Muscle of back (tissue), 11 donors: ENCODE measurements around the gene ARHGAP33. TPM values are rescaled to one million over a fixed set of nuclear protein-coding genes. Genes with fewer than 3 reads are reported as not detected.
"Not testable (repeated sequence)": the region's sequence is repeated elsewhere in the genome, so short reads cannot be mapped to it uniquely, and the experiment has no call there.

ENCODE experiments used
- DNase-seq, 3 donors: peaks; one replicate each; pipeline versions ENCODE4 v3.0.0 to v3.0.0-alpha.2; 2013
- polyA plus RNA-seq, 10 donors: library from polyadenylated mRNA; unstranded; fragments of 120-200 nt; gene quantifications; one replicate each; pipeline ENCODE4 v1.2.1, GENCODE V29; 2013; ENCODE audit not compliant: insufficient read length in 10 of 10

The ARHGAP33 gene
- polyA plus RNA-seq, 10 donors = 7.1 to 24.1 (median 14.5) TPM

DNA sequence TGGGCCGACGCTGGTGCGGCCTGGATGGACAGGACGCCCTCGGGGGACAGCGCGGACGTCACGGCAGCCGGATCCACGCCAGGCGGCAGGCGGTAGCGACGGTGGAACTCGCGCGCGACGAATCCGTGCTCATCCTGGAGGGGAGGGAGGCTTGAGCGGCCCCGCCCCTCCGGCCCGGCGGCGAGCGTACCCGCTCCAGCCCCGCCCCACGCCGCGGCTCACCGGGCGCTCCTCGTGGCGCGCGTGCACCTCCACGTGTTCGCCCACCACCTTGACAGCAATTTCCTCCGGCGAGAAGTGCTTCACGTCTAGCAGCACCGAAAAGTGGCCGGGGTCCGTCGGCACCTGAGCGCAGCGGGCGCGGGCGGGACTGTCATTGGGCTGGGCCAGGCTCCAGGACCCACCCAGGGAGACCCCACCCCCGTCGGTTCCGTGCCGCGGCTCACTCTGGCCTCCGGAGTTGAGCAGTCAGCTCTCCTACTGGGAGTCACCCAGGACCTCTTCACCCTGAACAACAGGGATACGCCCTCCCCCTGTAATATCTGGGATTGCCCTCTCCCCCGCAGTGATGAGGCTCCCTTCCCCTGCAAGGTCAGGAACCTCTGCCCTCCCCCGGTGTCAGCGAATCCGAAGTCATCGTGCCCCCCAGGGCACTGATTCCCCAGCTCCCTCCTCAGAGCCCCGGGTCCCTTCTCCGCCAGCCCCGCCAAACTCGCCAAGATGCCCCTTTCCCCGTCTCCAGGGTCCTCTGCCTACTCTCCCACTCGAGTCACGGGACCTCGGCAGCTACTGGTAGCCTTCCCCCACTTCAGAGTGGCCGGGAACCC is 19.6 kb upstream of the ARHGAP33 start:
- peak; percentile 66 to 94 (median 87) for DNase-seq

DNA sequence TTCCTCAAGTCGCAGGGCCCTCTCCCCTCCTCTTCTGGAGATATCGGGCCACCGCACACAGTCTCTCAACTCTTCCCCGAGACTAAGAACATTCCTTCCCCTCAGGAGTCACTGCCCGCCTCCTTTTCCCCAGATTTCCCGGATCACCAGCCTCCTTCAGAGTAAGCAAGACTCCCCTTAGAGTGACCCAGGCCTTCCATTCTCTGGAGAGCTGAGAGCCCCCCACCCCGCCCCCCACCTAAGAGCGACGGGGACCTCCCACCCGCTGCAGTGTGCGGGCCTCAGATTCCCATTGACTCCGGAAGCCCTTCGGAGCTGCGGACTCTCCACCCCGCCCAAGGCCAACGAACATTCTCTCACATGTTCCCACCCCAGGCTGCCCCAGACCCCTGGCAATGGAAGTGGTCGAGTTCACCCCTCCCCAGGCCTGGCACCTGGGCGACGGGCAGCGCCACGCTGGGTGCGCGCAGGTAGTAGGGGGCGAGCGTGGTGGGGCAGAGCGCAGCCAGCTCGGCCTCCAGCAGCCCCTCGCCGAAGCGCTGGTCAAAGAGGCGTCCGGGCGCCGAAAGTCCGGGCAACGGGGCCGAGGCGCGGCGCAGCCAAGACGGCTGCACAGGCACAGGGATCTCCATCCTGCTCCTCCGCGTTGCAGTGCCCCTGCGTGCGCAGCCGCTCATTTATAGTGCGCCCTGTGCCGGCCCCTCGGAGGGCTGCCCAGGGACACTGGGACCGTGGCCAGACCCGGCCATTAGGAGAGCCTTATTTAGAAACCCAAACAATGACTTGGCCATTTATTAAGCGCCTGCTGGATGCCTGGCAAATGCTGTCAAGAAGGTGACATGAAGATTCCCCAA is 18.8 kb upstream of the ARHGAP33 start, which contains the start of gene HSPB6:
TSS of gene HSPB6 (minus strand) at position 653 of the 854 bp plus-strand sequence. CDS start at position 632, 21 bp downstream.
- peak in 1 of 3 donors; percentile 84 for DNase-seq

DNA sequence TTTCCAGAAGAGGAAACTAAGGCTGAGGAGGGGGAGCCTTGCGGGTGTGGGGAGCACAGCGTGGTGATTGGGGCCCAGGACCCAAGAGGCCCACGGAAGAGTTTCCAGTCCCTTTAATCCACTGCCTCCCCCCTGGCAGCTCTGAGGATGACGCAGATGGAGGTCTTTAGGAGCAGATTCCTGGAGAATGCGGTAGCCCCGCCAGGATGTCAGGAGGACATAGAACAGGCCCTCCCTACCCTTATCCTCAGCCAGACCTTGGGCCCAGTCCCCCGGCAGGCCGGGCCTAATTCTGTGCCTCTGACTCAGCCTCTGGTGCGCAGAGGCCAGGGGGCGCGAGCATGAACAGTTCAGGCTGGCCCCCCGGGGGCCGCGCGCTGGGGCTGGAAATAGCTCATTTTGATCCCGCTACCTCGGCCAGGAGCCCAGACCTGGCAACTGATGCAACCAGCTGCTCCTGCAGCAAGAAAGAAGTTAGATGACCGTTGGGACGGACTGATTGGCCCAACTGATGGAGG is 18.1 kb upstream of the ARHGAP33 start:
- DNase-seq = peak; percentile 96 to 98 (median 97)

DNA sequence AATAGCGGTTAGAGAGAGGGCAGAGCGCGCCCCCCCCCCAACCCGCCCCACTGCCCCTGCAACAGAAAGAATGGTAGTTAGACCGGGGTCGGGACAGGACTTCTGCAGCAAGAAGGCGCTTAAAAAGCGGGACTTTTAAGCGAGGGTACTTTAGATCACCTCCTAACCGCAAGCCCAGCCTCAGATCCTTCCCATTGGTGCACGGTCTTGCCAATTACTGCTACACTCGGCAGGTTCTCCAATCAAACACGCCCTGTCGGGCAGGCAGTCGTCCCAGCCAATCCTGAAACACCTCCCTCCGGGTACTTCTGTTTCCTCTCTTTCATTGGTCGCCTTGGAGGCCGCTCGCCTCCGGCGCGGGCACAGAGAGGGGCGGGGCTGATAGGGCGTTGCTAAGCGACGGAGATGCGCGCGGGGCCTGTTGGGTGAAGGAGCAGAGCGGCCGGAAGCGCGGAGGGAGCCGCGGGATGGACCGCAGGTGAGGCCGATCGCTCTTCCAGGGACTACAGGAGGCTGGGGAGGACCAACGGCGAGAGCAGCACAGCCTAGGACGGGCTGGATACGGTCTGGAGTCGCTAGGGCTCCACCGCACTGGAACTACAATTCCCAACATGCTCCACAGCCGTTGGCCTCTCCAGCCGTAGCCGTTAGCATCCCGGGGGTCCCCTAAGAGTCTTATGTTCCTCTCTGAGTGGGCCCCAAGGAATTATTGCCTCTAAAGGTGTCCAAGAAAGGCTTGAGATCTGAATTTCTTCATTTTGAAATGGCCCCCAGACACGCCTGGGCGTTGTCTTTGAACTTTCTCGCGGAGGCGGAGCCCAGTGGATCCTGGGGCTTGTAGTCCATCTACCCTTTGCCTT is 17.4 kb upstream of the ARHGAP33 start, which contains the start of gene PROSER3:
TSS of gene PROSER3 (plus strand) at position 428 of the 860 bp plus-strand sequence. CDS start at position 468, 40 bp downstream.
- peak; percentile 99 to 100 (median 99) for DNase-seq

DNA sequence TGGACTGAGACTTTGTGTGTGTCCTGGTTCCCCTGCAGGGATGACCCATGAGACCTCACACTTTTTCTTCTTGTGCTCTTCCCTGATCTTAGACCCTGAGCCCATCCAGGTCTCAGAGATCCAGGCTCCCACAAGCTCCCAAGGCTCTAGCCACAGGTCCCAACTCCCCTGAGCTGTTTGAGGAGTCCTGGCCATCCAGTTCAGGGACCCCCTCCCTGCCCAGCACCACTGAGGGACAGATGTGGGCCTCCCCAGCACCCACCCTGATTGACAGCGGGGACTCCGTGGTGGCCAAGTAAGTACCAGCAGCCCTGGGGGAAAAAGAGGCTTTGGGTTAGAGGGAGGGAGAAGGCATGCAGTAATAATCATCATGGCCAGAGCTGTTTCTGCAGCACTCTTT is 15.7 kb upstream of the ARHGAP33 start:
- no peak for DNase-seq

DNA sequence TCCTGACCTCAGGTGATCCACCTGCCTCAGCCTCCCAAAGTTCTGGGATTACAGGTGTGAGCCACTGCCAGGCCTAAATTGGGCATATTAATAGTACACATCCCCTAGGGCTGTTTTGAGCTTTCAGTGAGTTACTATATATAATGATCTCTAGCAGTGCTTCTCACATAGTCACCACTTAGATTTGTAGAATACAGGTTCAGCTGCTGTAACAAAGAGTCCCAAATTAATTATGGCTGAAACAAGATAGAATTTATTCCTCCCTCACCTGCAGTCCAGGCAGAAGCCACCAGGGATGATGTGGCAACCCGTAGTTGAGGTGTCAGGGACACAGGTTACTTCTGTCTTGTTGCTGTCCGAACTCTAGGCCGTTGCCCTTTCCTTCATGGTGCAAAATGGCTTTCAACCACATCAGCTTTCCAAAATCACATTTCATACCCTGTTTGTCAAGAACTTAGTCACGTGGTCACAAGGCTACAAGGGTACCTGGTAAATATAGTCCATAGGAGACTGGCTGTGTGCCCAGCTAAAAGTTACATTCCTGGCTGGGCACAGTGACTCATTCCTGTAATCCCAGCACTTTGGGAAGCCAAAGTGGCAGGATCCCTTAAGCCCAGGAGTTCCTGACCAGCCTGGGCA is 14.5 kb upstream of the ARHGAP33 start:
- DNase-seq = no peak

DNA sequence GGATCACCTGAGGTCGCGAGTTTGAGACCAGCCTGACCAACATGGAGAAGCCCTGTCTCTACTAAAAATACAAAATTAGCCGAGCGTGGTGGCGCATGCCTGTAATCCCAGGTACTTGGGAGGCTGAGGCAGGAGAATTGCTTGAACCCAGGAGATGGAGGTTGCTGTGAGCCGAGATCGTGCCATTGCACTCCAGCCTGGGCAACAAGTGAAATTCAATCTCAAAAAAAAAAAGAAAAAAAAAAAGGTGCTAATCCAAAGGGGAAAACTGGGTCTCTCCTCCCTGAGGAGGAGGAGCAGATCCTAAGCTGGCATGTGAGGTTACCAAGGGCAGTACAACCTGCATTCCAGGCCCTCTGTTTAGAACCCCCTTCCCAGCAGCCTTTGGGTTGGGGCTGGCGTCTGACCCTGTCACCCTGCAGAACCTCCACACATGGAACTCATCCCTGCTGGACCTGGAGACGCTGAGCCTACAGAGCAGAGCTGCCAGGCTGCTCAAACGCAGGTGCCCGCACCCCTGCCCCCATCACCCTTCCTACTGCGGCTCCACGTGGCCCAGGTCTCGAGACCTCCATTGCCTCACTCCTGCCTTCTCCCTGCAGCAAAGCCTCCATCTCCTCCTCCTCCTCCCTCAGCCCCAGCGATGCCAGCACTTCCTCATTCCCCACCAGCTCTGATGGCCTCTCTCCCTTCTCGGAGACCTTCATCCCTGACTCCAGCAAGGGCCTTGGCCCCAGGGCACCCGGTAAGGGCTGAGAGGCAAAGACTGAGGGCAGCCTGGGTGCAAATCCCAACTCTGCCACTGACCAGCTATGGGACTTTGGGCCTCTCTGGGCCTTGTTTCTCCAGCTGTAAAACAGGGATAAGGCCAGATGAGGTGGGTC is 10.7 kb upstream of the ARHGAP33 start:
- no peak for DNase-seq

DNA sequence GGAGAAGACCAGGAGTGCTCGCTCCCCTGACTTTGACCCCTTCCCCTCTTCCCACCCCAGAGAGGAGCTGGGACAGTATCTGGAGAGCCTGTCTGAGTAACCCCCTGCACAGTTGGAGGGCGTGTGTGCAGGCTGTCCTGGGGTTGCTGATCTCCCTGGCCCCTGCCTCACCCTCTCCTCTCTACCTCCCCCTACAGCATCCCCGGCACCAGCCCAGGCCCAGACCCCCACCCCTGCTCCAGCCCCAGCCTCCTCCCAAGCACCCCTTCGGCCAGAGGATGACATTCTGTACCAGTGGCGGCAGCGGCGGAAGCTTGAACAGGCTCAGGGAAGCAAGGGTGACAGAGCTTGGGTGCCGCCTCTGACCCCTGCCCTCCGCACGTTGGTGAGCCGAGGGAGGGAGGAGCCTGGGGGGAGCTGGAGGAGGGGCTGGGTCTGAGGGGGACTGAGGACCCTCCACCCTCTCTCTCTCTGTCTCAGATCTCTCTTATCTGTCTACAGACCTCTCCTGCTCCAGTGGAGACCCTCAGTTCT is 8.7 kb upstream of the ARHGAP33 start:
- DNase-seq = no peak

DNA sequence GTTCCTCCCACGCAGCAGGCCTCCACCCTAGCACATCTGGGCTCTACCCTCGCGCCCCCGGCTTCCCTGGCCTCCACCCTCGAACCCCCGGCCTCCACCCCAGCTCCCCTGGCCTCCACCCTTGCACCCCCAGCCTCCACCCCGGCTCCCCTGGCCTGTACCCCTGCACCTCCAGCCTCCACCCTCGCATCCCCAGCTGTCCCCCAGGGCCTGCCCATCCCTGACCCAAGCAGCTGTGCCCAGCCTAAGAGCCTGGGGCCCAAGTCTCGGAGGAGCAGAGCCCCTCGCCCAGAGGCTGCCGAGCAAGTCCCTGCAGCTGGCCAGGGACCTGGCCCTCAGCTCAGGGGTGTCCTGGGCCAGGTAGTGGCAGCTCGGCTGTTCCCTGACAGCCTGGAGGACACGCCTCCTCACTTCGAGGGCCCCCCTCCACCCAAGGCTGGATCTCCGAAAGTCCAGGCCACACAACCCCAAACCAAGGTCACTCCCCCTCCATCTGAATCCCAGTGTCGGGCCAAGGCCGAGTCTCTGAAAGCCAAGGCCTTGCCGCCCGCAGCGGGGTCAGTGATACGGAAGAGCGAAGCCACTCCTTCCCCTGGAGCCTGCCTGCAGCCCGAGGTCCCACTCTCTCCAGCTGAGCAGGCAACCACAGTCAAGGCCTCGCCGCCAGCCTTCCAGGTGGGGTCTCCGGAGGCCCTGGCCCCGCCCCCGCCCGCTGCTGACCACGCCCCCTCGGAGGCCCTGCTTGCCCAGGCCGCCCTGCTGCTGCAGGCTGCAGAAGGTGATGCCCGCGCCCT is 7.9 kb upstream of the ARHGAP33 start:
- DNase-seq = no peak

DNA sequence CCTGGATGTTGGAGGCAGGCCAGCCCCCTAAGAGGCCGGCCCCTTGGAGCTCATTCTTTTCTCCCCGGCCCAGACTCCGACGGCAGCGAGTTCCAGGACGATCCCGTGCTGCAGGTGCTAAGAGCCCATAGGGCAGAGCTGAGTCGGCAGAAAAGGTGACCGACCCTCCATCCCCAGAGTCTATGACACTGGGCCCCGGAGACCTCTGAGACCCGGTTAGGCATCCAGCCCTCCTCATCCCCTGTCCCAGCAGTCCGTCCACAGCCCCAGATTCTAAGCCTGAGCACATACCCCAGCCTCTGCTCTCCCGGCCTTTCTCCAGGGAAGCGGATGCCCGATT is 7.3 kb upstream of the ARHGAP33 start:
- no peak for DNase-seq

DNA sequence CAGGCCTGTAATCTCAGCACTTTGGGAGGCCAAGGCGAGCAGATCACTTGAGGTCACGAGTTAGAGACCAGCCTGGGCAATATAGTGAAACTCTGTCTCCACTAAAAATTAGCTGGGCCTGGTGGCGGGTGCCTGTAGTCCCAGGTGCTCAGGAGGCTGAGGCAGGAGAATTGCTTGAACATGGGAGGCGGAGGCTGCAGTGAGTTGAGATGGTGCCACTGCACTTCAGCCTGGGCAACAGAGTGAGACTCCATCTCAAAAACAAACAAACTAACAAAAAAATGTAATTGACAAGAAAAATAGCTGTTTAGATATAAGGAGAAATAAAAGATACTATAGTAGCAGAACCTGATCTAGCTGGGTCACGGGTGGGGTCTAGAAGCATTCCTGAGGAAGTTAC is 3.0 kb upstream of the ARHGAP33 start:
- DNase-seq = not testable (repeated sequence)

DNA sequence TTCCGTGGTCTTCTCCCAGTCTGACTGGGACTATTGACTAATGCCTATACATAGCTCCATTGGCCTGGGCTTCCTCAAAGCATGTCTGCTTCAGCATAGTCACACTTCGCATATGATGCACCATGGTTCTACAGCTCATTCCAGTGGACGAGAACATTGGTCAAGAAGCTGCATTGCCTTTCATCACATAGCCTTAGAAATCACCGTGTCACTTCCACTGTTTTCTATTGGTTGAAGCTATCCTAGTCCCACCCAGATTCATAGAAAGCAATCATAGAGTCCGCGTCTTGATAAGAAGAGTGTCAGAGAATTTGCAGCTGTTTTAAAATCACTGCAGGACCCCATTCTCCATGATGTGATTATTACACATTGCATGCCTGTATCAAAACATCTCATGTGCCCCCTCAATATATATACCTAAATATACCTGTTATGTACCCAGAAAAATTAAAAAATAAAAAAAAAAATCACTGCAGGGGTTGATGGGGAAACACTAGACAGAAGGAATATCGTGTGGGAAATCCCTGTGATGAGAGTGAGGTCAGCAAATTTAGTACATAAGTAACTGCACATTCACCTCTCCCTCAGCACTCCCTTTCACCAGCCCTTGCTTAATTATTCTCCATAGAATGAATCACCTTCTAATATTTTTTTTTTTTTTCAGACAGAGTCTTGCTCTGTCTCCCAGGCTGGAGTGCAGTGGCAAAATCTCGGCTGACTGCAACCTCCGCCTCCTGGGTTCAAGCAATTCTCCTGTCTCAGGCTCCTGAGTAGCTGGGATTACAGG is 2.2 kb upstream of the ARHGAP33 start:
- no peak for DNase-seq

DNA sequence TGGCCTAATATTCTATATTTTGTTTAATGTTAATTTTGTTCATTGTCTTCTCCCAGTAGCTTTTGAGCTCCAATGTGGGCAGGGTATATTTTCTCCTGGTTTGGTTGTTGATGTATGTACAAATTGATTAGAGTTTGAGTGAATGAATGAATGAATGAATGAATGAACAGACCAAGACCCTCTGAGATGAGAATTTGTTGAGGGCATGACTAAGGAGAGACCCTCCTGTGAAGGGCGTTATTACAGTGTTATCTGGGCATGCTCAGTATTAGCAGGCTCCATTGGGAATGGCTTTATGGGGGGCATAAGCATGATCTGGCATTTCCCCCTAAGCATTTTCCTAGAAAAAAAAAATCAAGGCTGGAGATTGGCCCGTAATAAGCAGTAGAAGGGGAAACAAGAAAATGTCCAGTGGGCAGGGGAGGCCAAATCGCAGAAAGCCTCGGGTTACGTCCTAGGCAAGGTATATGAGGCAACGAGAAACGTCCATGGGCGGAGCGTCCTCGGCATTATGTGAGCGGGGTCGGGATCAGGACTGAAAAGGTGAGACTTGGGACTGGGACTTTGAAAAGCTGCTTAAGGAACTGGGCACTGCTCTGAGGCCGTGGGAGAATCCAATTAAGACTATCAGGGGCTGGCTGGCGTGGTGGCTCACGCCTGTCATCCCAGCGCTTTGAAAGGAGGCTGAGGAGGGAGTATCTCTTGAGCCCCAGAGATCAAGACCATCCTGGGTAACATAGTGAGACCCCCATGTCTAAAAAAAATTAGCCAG is 904 bp upstream of the ARHGAP33 start:
- DNase-seq = no peak

DNA sequence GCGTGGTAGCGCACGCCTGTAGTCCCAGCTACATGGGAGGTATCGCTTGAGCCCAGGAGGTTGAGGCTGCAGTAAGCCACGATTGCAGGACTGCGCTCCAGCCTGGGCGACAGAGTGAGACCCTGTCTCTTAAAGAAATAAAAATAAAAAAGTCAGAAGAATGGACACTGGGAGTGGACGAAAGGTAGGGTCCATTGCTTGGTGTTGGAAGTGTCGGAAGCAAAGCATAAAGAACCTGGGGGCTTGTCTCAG is 392 bp upstream of the ARHGAP33 start:
- no peak for DNase-seq

DNA sequence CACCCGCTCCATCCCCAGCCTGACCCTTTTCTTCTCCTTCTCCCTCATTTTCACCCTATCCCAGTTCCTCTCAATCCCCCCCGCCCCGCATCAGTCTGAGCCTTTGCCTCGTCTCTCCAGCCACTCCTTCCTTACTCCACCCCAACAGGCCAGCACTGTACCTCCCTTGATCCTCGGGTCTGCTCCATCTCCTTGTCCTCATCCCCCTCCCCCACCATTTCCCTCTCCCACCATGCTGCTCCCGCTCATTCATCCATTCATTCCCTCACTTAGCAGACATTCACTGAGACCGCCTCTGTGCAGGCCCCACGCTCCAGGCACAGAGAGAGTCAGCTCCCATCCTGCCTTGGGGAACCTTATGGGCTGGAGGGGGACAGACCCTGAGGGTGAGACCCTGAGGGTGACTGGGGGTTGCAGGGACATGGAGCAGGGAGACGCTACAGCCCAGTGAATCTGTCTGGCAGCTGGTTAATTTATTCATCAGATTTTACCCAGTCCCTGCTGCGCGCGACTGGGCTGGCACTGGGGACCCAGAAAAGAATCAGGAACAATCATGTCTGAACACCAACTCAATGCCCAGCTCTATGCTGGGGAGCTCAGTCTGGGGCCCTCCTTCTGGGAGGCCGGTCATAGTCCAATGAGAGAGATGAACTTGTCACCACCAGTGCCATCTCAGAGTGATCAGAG is 881 bp downstream of the ARHGAP33 start:
- peak in 1 of 3 donors; percentile 45 for DNase-seq

DNA sequence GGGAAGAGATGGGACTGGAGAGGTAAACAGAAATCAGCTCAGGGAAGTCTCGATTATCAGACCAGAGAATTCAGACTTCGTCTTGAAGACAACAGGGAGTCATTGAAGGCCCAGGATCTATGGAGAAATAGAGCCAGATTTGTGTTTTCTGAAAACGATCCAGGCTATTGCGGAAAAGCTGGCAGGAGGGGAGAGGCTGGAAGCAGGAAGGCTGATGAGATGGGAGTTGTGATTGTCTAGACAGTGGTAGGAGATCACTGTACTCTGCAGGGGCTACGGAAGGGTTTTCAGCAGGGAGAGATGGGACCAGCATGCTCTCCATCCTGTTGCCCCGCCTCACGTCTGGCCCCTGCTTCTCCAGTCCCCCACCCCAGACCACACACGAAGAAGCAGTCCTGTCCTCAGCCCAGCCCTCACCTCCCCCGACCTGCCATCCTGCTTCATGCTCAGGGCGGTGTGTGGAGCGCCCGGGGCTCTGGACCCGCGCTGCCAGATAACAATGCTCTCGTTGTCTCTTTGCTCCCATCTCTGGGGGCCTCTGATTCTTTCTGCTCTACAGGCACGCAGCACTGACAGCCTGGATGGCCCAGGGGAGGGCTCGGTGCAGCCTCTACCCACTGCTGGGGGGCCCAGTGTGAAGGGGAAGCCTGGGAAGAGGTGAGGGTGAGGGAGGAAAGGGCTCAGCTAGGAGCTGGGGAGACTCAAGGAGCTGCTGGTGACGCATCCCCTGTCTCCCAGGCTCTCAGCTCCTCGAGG is 1.9 kb downstream of the ARHGAP33 start:
- DNase-seq = peak in 1 of 3 donors; percentile 30
